HEK293 (cell line): ENCODE results near the gene TTC27.

Source experiments
- CTCF ChIA-PET: fragments of 350-600 bp; formaldehyde crosslinking; extraction: SDS; loops from one replicate; lab custom pipeline; 2021; ENCODE audit warnings: antibody characterized with exemption; lab: Yijun Ruan, JAX
- POLR2A ChIA-PET: fragments of 300-600 bp; formaldehyde crosslinking; extraction: SDS; loops from one replicate; lab custom pipeline; 2020; ENCODE audit warnings: antibody characterized with exemption, inconsistent platforms; lab: Yijun Ruan, JAX
- H3K27ac ChIP-seq: fragments of 200-500 bp; sonication (Bioruptor generic); 2 replicates; pipeline ENCODE4 v1.5.1; 2014; ENCODE audit warnings: low read depth, low read length, control low read depth, inconsistent platforms; ENCODE audit errors: extremely low read depth
- H3K36me3 ChIP-seq, 2 experiments: fragments of 200-500 bp in 1 of 2; sonication (Bioruptor generic) in 1 of 2; 1 replicate in 1 of 2; 2 replicates in 1 of 2; pipeline ENCODE4 v1.5.1; 2014 to 2017; ENCODE audit warnings: inconsistent platforms in 2 of 2, low read length in 2 of 2; ENCODE audit not compliant: control insufficient read depth in 2 of 2, insufficient read depth in 1 of 2
- H3K4me1 ChIP-seq: fragments of 200-500 bp; sonication (Bioruptor generic); 2 replicates; pipeline ENCODE4 v1.5.1; 2014; ENCODE audit warnings: mild to moderate bottlenecking, low read length, inconsistent platforms; ENCODE audit not compliant: control insufficient read depth, insufficient read depth
- H3K4me3 ChIP-seq: 2 replicates; pipeline ENCODE4 v1.5.1; 2011; ENCODE audit warnings: low read depth, mild to moderate bottlenecking, control low read depth, low read length, moderate library complexity
- H3K9me3 ChIP-seq: fragments of 200-500 bp; sonication (Bioruptor generic); 2 replicates; pipeline ENCODE4 v1.5.1; 2014; ENCODE audit warnings: low read depth, low read length, inconsistent platforms; ENCODE audit not compliant: control insufficient read depth, insufficient read depth
- CTCF ChIP-seq: fragments of 450-650 bp; formaldehyde crosslinking; IDR thresholded peaks from 2 replicates; pipeline ENCODE4 v1.5.1; 2016; ENCODE audit warnings: missing biosample characterization, missing genetic modification characterization
- GLI2 ChIP-seq: fragments of 450-650 bp; formaldehyde crosslinking; IDR thresholded peaks from 2 replicates; pipeline ENCODE4; 2017; ENCODE audit warnings: missing biosample characterization, missing genetic modification characterization, low read depth, borderline replicate concordance
- KLF8 ChIP-seq: fragments of 450-650 bp; formaldehyde crosslinking; IDR thresholded peaks from 2 replicates; pipeline ENCODE4 v1.5.1; 2016; ENCODE audit warnings: missing biosample characterization, missing genetic modification characterization
- PRDM10 ChIP-seq: fragments of 450-650 bp; formaldehyde crosslinking; IDR thresholded peaks from 2 replicates; pipeline ENCODE4 v1.5.1; 2016; ENCODE audit warnings: missing biosample characterization, missing genetic modification characterization
- SETDB1 ChIP-seq: IDR thresholded peaks from one replicate; pipeline ENCODE4 v1.6.1; 2017; ENCODE audit warnings: mild to moderate bottlenecking, low read length, moderate library complexity, mixed read lengths; ENCODE audit not compliant: insufficient read length
- TSHZ1 ChIP-seq: fragments of 450-650 bp; formaldehyde crosslinking; IDR thresholded peaks from 2 replicates; pipeline ENCODE4 v1.5.1; 2016; ENCODE audit warnings: missing biosample characterization, missing genetic modification characterization, borderline replicate concordance
- ZBTB21 ChIP-seq: fragments of 450-650 bp; formaldehyde crosslinking; IDR thresholded peaks from 2 replicates; pipeline ENCODE4 v1.5.1; 2017; ENCODE audit warnings: missing biosample characterization, missing genetic modification characterization
- ZBTB44 ChIP-seq: fragments of 450-650 bp; IDR thresholded peaks from 2 replicates; pipeline ENCODE4 v1.5.1; 2018; ENCODE audit warnings: missing biosample characterization, mild to moderate bottlenecking, missing genetic modification characterization
- ZFHX2 ChIP-seq: fragments of 450-650 bp; formaldehyde crosslinking; conservative IDR thresholded peaks from 2 replicates; pipeline ENCODE4 v1.5.1; 2016; ENCODE audit warnings: missing biosample characterization, missing genetic modification characterization
- ZNF146 ChIP-seq: fragments of 450-650 bp; formaldehyde crosslinking; IDR thresholded peaks from 2 replicates; pipeline ENCODE4 v1.5.1; 2016; ENCODE audit warnings: missing biosample characterization, missing genetic modification characterization
- ZNF433 ChIP-seq: fragments of 450-650 bp; formaldehyde crosslinking; IDR thresholded peaks from 2 replicates; pipeline ENCODE4 v1.5.1; 2016; ENCODE audit warnings: missing biosample characterization, missing genetic modification characterization, low read depth
- ZNF548 ChIP-seq: fragments of 450-650 bp; formaldehyde crosslinking; IDR thresholded peaks from 2 replicates; pipeline ENCODE4 v1.5.1; 2016; ENCODE audit warnings: missing biosample characterization, missing genetic modification characterization

The TTC27 gene

GRCh38 chr2:32777714-32778113, 149.9 kb downstream of the TTC27 start:
- no peak overlapping the region for H3K27ac ChIP-seq
- no peaks in the 10 kb centered on the region for H3K4me1 ChIP-seq
- H3K36me3 ChIP-seq: peaks cover 0 to 3% of the 10 kb centered on the region in 2 experiments; a peak in 1 of 3 replicates
- ChIA-PET CTCF (interaction anchor here (0.7 to 1.1 kb wide), 2 partner anchors 167 to 493 kb away, joined by 3 read pairs; no protein-coding TSS in a partner anchor), POLR2A (no interaction called here)
- TF ChIP-seq ZNF433 (tag by site-specific recombination): no peak
- no peak overlapping the region for H3K4me3 ChIP-seq
- H3K9me3 ChIP-seq: no peaks in the 10 kb centered on the region; the same call in none of the 2 replicates

- ChIA-PET POLR2A (no interaction called here), CTCF (interaction anchor here (2.0 kb wide), 1 partner anchor 8 kb away, joined by 7 read pairs; no protein-coding TSS in a partner anchor)
- no peak for TF ChIP-seq ZNF146 (tag by site-specific recombination)
- no peak for TF ChIP-seq ZBTB21
- no peak for TF ChIP-seq ZBTB44 (tag by site-specific recombination)
- no peak for TF ChIP-seq KLF8
- TF ChIP-seq TSHZ1 (tag by site-specific recombination): no peak
- peak; percentile 73 for TF ChIP-seq SETDB1
- no peak overlapping the region for H3K27ac ChIP-seq
- H3K36me3 ChIP-seq: peaks cover 3% of the 10 kb centered on the region in 2 experiments; a peak in 2 of 3 replicates
- H3K9me3 ChIP-seq: no peaks in the 10 kb centered on the region; the same call in none of the 2 replicates
- H3K4me1 ChIP-seq: no peaks in the 10 kb centered on the region
- no peak overlapping the region for H3K4me3 ChIP-seq
These were observed 153.1 kb downstream of the TTC27 start for GRCh38 chr2:32780961-32781360.

- Histone ChIP-seq H3K4me1 (no peaks in the 10 kb centered on the region), H3K4me3 (no peak overlapping the region), H3K27ac (no peak overlapping the region), H3K36me3 (peaks cover under 1 to 3% of the 10 kb centered on the region in 2 experiments; a peak in 2 of 3 replicates), H3K9me3 (no peaks in the 10 kb centered on the region; the same call in 1 of the 2 replicates)
- TF ChIP-seq ZNF548 (tag by site-specific recombination): no peak
- TF ChIP-seq ZFHX2 (tag by site-specific recombination): no peak
- TF ChIP-seq PRDM10 (tag by site-specific recombination): no peak
- TF ChIP-seq CTCF (tag by site-specific recombination): no peak
- TF ChIP-seq GLI2 (tag by site-specific recombination): no peak
- ChIA-PET POLR2A (no interaction called here), CTCF (interaction anchor here (0.6 to 1.2 kb wide), 4 partner anchors 10 to 377 kb away, joined by 3 to 6 read pairs (median 3); no protein-coding TSS in a partner anchor)
These were observed 155.6 kb downstream of the TTC27 start for GRCh38 chr2:32783469-32783868.
